Mammary microvascular endothelial cell (primary cell): ENCODE measurements around the gene MSANTD3. TPM values are rescaled to one million over a fixed set of nuclear protein-coding genes. Genes with fewer than 3 reads are reported as not detected.

ENCODE experiments used
- total RNA-seq: library from RNA; depleted of rRNA; stranded (reverse); fragments of >200 nt; gene quantifications from 2 replicates; pipeline ENCODE4 v1.2.3, GENCODE V29; 2015

MSANTD3 gene, protein sequence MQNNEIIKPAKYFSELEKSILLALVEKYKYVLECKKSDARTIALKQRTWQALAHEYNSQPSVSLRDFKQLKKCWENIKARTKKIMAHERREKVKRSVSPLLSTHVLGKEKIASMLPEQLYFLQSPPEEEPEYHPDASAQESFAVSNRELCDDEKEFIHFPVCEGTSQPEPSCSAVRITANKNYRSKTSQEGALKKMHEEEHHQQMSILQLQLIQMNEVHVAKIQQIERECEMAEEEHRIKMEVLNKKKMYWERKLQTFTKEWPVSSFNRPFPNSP
- total RNA-seq, result 109 and 112 TPM in 2 replicates

DNA sequence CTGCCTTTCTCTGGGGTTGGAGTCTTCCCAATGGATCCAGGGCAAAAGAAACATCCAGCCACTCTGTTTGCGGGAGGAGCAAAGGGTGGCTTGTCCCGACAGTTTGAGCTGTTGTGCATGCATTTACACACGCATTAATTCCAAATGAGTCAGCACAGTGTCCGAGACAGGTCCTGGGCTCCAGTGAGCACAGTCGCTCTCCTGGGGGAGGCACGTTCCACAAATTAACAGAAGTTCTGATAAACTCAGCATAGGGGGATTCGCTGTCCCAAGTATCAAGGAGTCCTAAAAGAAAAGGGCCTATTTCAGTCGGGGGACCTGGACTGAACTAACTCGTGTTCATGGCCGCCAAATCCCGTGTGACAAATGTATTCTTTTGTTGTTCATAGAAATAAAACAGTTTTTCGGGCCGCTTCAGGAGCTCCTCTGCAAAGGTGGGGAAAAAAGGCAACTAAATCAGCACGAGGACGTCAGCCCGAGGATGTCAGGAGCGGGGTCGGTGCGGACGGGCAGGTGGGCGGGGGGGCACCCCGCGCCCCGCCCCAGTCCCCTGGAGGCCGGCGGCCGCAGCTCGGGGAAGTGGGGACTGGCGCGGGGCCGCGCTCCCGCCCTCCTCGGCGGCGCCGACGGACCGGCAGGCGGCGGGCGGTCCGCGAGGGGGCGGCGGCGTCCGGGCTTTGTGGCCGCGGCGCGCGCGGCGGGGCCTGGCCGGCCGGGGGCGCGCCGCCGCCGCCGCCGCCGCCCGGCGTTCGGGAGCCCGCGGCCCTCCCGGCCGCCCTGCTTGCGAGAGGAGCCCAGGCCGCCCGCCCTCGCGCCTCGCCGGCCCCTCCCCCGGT, at the start of gene MSANTD3:
Gene MSANTD3, plus strand, starts transcription at position 614 of the 836 bp plus-strand sequence. CDS start 14,796 bp downstream, outside the sequence.

DNA sequence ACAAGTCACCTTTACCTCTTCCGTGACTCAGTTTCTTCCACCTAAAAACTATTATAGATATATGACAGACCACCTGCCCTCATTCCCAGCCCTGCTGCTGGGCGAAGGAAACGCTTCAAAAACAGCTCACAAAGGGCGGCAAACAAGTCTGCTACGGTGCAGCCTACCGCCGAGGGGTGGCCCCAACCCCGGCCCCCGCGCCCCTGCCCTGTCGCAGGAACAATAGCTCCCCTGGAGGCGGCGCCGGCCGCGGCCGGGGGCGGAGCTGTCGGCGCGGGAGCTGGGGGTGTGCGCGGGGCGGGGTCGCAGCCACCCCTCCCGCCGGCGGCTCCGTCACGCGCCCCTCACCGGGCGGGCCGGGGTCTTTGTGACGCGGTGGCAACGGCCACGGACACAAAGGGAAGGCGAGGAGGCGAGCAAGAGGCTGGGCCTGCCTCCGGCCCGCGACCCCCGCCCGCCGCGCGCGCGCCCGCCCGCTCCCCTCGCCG, 45.9 kb downstream of the MSANTD3 start, which contains the start of gene TMEFF1:
Gene TMEFF1, plus strand, starts transcription at position 362 of the 488 bp plus-strand sequence. CDS start 396 bp downstream, outside the sequence.

Other genes with a start within 250 kb of the MSANTD3 start
- gene TEX10, start 74.2 kb upstream of the MSANTD3 start, total RNA-seq, result 24.4 and 27.2 TPM in 2 replicates
- 14.6 and 19.6 TPM in 2 replicates for gene TMEFF1, start 46.0 kb downstream of the MSANTD3 start, total RNA-seq
- 0.94 and 1.2 TPM in 2 replicates for gene CAVIN4, start 150.9 kb downstream of the MSANTD3 start, total RNA-seq